ENCODE measurements around the gene HOXB2.

The HOXB2 gene

GRCh38 chr17:48556576-48557401 is 11.9 kb upstream of the HOXB2 start:
- H3K36me3 ChIP-seq (ENCODE audit: low read length), result no peaks in the 10 kb centered on the region
- no peaks in the 10 kb centered on the region for H3K9me3 ChIP-seq (ENCODE audit: insufficient read depth, low read length)
- no peaks in the 10 kb centered on the region for H3K27me3 ChIP-seq (ENCODE audit: low read length)
- TF ChIP-seq, protein P1, sequence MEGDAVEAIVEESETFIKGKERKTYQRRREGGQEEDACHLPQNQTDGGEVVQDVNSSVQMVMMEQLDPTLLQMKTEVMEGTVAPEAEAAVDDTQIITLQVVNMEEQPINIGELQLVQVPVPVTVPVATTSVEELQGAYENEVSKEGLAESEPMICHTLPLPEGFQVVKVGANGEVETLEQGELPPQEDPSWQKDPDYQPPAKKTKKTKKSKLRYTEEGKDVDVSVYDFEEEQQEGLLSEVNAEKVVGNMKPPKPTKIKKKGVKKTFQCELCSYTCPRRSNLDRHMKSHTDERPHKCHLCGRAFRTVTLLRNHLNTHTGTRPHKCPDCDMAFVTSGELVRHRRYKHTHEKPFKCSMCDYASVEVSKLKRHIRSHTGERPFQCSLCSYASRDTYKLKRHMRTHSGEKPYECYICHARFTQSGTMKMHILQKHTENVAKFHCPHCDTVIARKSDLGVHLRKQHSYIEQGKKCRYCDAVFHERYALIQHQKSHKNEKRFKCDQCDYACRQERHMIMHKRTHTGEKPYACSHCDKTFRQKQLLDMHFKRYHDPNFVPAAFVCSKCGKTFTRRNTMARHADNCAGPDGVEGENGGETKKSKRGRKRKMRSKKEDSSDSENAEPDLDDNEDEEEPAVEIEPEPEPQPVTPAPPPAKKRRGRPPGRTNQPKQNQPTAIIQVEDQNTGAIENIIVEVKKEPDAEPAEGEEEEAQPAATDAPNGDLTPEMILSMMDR (IDR thresholded peaks at IDR 0.05; ENCODE audit: insufficient read depth, low read length, poor library complexity, severe bottlenecking), result no peak
- TF ChIP-seq EZH2phosphoT487 (conservative IDR thresholded peaks at IDR 0.05; ENCODE audit: low read length), result no peak
- H3K4me2 ChIP-seq (ENCODE audit: low read depth, low read length, poor library complexity, severe bottlenecking), result no peak overlapping the region
- H3K9me2 ChIP-seq (replicated peaks; ENCODE audit: insufficient read depth, low read length), result no peaks in the 10 kb centered on the region
- no peak overlapping the region for H3K27ac ChIP-seq (ENCODE audit: low read depth, low read length)
- no peaks in the 10 kb centered on the region for H3K79me2 ChIP-seq (ENCODE audit: insufficient read depth, low read length)
- no peak overlapping the region for H2AFZ ChIP-seq (ENCODE audit: low read depth, low read length, severe bottlenecking)
- H3K9ac ChIP-seq (ENCODE audit: low read length), result no peak overlapping the region
- no peaks in the 10 kb centered on the region for H3F3A ChIP-seq (ENCODE audit: insufficient read depth)
- H3K4me3 ChIP-seq (ENCODE audit: insufficient read depth, low read length, poor library complexity, severe bottlenecking), result no peak overlapping the region
- no peaks in the 10 kb centered on the region for H4K20me1 ChIP-seq (ENCODE audit: low read depth, low read length)

- Histone ChIP-seq H3K9ac (ENCODE audit: low read length) (no peak overlapping the region), H3K27me3 (ENCODE audit: low read length) (no peaks in the 10 kb centered on the region), H3F3A (ENCODE audit: insufficient read depth) (no peaks in the 10 kb centered on the region), H3K79me2 (ENCODE audit: insufficient read depth, low read length) (no peaks in the 10 kb centered on the region), H4K20me1 (ENCODE audit: low read depth, low read length) (no peaks in the 10 kb centered on the region), H3K9me3 (ENCODE audit: insufficient read depth, low read length) (no peaks in the 10 kb centered on the region), H3K36me3 (ENCODE audit: low read length) (no peaks in the 10 kb centered on the region), H3K9me2 (replicated peaks; ENCODE audit: insufficient read depth, low read length) (no peaks in the 10 kb centered on the region), H3K27ac (ENCODE audit: low read depth, low read length) (no peak overlapping the region), H3K4me3 (ENCODE audit: insufficient read depth, low read length, poor library complexity, severe bottlenecking) (no peak overlapping the region), H3K4me2 (ENCODE audit: low read depth, low read length, poor library complexity, severe bottlenecking) (no peak overlapping the region), H2AFZ (ENCODE audit: low read depth, low read length, severe bottlenecking) (no peak overlapping the region)
- TF ChIP-seq, protein P1 (IDR thresholded peaks at IDR 0.05; ENCODE audit: insufficient read depth, low read length, poor library complexity, severe bottlenecking), result no peak
- no peak for TF ChIP-seq EZH2phosphoT487 (conservative IDR thresholded peaks at IDR 0.05; ENCODE audit: low read length)
Measured at GRCh38 chr17:48556229-48556575, 11.3 kb upstream of the HOXB2 start.

- no peaks in the 10 kb centered on the region for H3K79me2 ChIP-seq (ENCODE audit: insufficient read depth, low read length)
- no peaks in the 10 kb centered on the region for H3K36me3 ChIP-seq (ENCODE audit: low read length)
- no peak overlapping the region for H3K4me2 ChIP-seq (ENCODE audit: low read depth, low read length, poor library complexity, severe bottlenecking)
- no peaks in the 10 kb centered on the region for H3K9me3 ChIP-seq (ENCODE audit: insufficient read depth, low read length)
- H3K27me3 ChIP-seq (ENCODE audit: low read length), result no peaks in the 10 kb centered on the region
- H2AFZ ChIP-seq (ENCODE audit: low read depth, low read length, severe bottlenecking), result no peak overlapping the region
- no peak overlapping the region for H3K4me3 ChIP-seq (ENCODE audit: insufficient read depth, low read length, poor library complexity, severe bottlenecking)
- H4K20me1 ChIP-seq (ENCODE audit: low read depth, low read length), result no peaks in the 10 kb centered on the region
- H3K9me2 ChIP-seq (replicated peaks; ENCODE audit: insufficient read depth, low read length), result no peaks in the 10 kb centered on the region
- no peak overlapping the region for H3K9ac ChIP-seq (ENCODE audit: low read length)
- no peaks in the 10 kb centered on the region for H3F3A ChIP-seq (ENCODE audit: insufficient read depth)
- H3K27ac ChIP-seq (ENCODE audit: low read depth, low read length), result no peak overlapping the region
- TF ChIP-seq EZH2phosphoT487 (conservative IDR thresholded peaks at IDR 0.05; ENCODE audit: low read length), result no peak
- TF ChIP-seq, protein P1 (IDR thresholded peaks at IDR 0.05; ENCODE audit: insufficient read depth, low read length, poor library complexity, severe bottlenecking), result no peak
Measured at GRCh38 chr17:48555258-48556228, 10.6 kb upstream of the HOXB2 start.

All from SU-DHL-6 (cell line).